ENCODE measurements around the gene CACUL1. TPM values are rescaled to one million over a fixed set of nuclear protein-coding genes. Genes with fewer than 3 reads are reported as not detected.
A peak's percentile ranks its signal among the peaks of the same experiment; 100 is the strongest.

Gene CACUL1
- total and polyA plus RNA-seq, 11 donors, result 4.6 to 38.7 (median 23.9) TPM

- no peaks in the 10 kb centered on the region for H3K36me3 ChIP-seq
- H3K4me1 ChIP-seq, result no peaks in the 10 kb centered on the region
- intact Hi-C loops (cut with DNase I), result no loop called here
- DNase-seq (no peak), ATAC-seq (no peak)
- no peaks in the 10 kb centered on the region for H3K27me3 ChIP-seq
- no peak overlapping the region for H3K27ac ChIP-seq
- no peak overlapping the region for H3K4me3 ChIP-seq
- TF ChIP-seq, protein P1, sequence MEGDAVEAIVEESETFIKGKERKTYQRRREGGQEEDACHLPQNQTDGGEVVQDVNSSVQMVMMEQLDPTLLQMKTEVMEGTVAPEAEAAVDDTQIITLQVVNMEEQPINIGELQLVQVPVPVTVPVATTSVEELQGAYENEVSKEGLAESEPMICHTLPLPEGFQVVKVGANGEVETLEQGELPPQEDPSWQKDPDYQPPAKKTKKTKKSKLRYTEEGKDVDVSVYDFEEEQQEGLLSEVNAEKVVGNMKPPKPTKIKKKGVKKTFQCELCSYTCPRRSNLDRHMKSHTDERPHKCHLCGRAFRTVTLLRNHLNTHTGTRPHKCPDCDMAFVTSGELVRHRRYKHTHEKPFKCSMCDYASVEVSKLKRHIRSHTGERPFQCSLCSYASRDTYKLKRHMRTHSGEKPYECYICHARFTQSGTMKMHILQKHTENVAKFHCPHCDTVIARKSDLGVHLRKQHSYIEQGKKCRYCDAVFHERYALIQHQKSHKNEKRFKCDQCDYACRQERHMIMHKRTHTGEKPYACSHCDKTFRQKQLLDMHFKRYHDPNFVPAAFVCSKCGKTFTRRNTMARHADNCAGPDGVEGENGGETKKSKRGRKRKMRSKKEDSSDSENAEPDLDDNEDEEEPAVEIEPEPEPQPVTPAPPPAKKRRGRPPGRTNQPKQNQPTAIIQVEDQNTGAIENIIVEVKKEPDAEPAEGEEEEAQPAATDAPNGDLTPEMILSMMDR (IDR thresholded peaks at IDR 0.05), result no peak
- no peak for TF ChIP-seq POLR2A (IDR thresholded peaks at IDR 0.05)
- 78 to 87% (median 83%) methylated on average over 6 of the region's 6 CpGs for WGBS, 4 donors
- no peaks in the 10 kb centered on the region for H3K9me3 ChIP-seq
These were observed 12.7 kb upstream of the CACUL1 start for GRCh38 chr10:118767297-118768040.

GRCh38 chr10:118764195-118764594, 9.4 kb upstream of the CACUL1 start:
- DNase-seq, result no peak
- no peak for ATAC-seq
- Histone ChIP-seq H3K4me1 (no peaks in the 10 kb centered on the region), H3K27me3 (no peaks in the 10 kb centered on the region), H3K4me3 (no peak overlapping the region), H3K9me3 (no peaks in the 10 kb centered on the region), H3K27ac (no peak overlapping the region), H3K36me3 (no peaks in the 10 kb centered on the region)
- WGBS, 4 donors, result 91 to 96% (median 95%) methylated on average over 4 of the region's 4 CpGs
- TF ChIP-seq, protein P1 (IDR thresholded peaks at IDR 0.05), result no peak
- no peak for TF ChIP-seq POLR2A (IDR thresholded peaks at IDR 0.05)
- intact Hi-C loops (cut with DNase I), result no loop called here

- Histone ChIP-seq H3K4me3 (no peak overlapping the region), H3K9me3 (no peaks in the 10 kb centered on the region), H3K36me3 (no peaks in the 10 kb centered on the region), H3K4me1 (no peaks in the 10 kb centered on the region), H3K27me3 (no peaks in the 10 kb centered on the region), H3K27ac (no peak overlapping the region)
- ATAC-seq (no peak), DNase-seq (no peak)
- intact Hi-C loops (cut with DNase I), result no loop called here
- 85 to 94% (median 88%) methylated on average over 3 of the region's 3 CpGs for WGBS, 4 donors
- TF ChIP-seq, protein P1 (IDR thresholded peaks at IDR 0.05), result no peak
- TF ChIP-seq POLR2A (IDR thresholded peaks at IDR 0.05), result no peak
These were observed 8.6 kb upstream of the CACUL1 start for GRCh38 chr10:118763202-118763988.

DNA sequence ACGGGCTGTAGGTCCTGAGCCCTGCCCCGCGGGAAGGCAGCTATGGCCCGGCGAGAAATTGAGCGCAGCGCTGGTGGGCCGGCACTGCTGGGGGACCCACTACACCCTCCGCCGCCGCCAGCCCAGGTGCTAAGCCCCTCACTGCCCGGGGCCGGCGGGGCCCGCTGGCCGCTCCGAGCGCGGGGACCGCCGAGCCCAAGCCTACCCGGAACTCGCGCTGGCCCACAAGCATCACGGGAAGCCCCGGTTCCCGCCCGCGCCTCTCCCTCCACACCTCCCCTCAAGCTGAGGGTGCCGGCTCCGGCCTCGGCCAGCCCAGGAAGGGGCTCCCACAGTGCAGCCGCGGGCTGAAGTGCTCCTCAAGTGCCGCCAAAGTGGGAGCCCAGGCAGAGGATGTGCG, 5.5 kb upstream of the CACUL1 start:
- H3K4me3 ChIP-seq, result no peak overlapping the region
- no peaks in the 10 kb centered on the region for H3K27me3 ChIP-seq
- TF ChIP-seq, protein P1 (IDR thresholded peaks at IDR 0.05), result no peak
- no peak for TF ChIP-seq POLR2A (IDR thresholded peaks at IDR 0.05)
- peaks cover 0 to 8% (median 5%) of the 10 kb centered on the region in 12 donors for H3K4me1 ChIP-seq
- DNase-seq (peak in 1 of 5 donors; percentile 59), ATAC-seq (no peak)
- no peaks in the 10 kb centered on the region for H3K36me3 ChIP-seq
- WGBS, 4 donors, result 92 to 98% (median 95%) methylated on average over 28 to 36 of the region's 36 CpGs
- H3K27ac ChIP-seq, result no peak overlapping the region
- intact Hi-C loops (cut with DNase I), result no loop called here
- H3K9me3 ChIP-seq, result no peaks in the 10 kb centered on the region

Measured in heart left ventricle (tissue), 16 donors.